ENCODE results near the gene HOXC6. TPM values are rescaled to one million over a fixed set of nuclear protein-coding genes. Genes with fewer than 3 reads are reported as not detected.
A peak's percentile ranks its signal among the peaks of the same experiment; 100 is the strongest.

Gene HOXC6
- total and polyA plus RNA-seq, 4 donors = 6.6 to 114 (median 60.4) TPM

DNA sequence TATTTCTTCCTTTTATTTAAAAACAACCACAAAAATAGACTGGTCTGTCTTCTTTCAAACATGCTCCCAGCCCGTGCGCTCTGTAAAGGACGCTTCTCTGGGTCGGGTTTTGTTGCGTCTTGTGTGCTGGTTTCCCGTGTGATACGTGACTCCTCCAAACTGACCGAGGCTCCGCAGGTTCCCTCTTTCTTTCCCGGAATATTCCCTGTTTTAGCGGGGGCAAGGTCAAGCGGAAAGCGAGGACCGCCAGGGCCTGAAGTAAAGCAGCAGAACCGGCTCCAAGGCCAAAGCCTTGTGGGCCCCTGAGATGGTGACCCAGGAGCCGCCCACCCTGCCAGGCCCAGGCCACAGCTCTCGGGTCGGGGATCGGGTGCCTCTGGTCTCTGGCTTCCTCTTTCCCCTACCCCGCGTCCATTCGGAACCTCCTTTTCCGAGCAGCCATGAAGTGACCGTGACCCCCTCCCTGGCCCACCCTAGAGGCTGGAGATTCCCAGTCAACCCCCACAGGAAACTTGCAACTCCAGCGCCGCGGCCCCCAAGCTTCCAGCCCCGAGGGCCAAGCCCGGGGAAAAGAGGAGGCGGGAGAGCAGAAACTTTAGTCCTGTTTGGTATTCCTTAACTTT lies 44.2 kb upstream of the HOXC6 start:
- Histone ChIP-seq H3K27me3 (ENCODE audit: control insufficient read depth, insufficient read depth, low read length) (peaks cover 89% of the 10 kb centered on the region), H3K36me3 (ENCODE audit: control insufficient read depth, insufficient read depth, low read length) (peaks cover 3% of the 10 kb centered on the region), H3K9me3 (ENCODE audit: control insufficient read depth, insufficient read depth, low read length) (no peaks in the 10 kb centered on the region), H3K4me1 (ENCODE audit: control insufficient read depth, insufficient read depth, low read length) (peaks cover 54% of the 10 kb centered on the region), H3K27ac (ENCODE audit: low read depth, low read length) (peak overlapping the region; percentile 99), H3K4me3 (ENCODE audit: low read depth, low read length) (peak overlapping the region; percentile 24)
- 13% methylated on average over 23 of the region's 30 CpGs for WGBS (ENCODE audit: insufficient coverage)
- no peak for DNase-seq (ENCODE audit: low read depth in 4 of 6, low spot score in 6 of 6)

DNA sequence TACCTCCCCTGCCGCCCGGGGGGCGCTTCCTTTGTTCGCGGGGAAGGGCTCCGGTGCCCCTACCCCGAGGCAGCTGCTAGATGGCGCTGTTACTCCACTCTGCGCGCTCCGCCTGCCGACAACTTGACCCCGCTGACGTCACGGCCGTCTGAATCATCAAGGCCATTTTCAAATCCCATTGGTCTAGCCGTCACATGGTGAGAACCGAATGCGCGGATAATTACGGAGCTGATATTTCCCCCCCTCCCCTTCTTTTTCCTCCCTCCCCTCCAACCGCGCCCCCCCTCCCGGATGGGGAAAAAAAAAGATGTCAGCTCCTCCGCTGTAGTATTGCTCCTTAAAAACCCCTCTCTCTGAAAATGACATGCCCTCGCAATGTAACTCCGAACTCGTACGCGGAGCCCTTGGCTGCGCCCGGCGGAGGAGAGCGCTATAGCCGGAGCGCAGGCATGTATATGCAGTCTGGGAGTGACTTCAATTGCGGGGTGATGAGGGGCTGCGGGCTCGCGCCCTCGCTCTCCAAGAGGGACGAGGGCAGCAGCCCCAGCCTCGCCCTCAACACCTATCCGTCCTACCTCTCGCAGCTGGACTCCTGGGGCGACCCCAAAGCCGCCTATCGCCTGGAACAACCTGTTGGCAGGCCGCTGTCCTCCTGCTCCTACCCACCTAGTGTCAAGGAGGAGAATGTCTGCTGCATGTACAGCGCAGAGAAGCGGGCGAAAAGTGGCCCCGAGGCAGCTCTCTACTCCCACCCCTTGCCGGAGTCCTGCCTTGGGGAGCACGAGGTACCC lies 43.1 kb upstream of the HOXC6 start, which contains the start of gene HOXC10:
TSS of gene HOXC10 (plus strand) at position 246 of the 791 bp plus-strand sequence. CDS start at position 360, 114 bp downstream.
- peaks cover 87% of the 10 kb centered on the region for H3K27me3 ChIP-seq (ENCODE audit: control insufficient read depth, insufficient read depth, low read length)
- peaks cover 3% of the 10 kb centered on the region for H3K36me3 ChIP-seq (ENCODE audit: control insufficient read depth, insufficient read depth, low read length)
- H3K9me3 ChIP-seq (ENCODE audit: control insufficient read depth, insufficient read depth, low read length) = no peaks in the 10 kb centered on the region
- peak within 1 kb of the TSS; percentile 99 for H3K27ac ChIP-seq (ENCODE audit: low read depth, low read length)
- H3K4me3 ChIP-seq (ENCODE audit: low read depth, low read length) = peak within 1 kb of the TSS; percentile 88
- 2% methylated on average over 47 of the region's 55 CpGs for WGBS (ENCODE audit: insufficient coverage)
- peaks cover 54% of the 10 kb centered on the region for H3K4me1 ChIP-seq (ENCODE audit: control insufficient read depth, insufficient read depth, low read length)
- peak in 5 of 6 donors; percentile 92 to 97 (median 95) for DNase-seq (ENCODE audit: low read depth in 4 of 6, low spot score in 6 of 6)

DNA sequence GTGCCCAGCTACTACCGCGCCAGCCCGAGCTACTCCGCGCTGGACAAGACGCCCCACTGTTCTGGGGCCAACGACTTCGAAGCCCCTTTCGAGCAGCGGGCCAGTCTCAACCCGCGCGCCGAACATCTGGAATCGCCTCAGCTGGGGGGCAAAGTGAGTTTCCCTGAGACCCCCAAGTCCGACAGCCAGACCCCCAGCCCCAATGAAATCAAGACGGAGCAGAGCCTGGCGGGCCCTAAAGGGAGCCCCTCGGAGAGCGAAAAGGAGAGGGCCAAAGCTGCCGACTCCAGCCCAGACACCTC lies 42.6 kb upstream of the HOXC6 start:
- no peaks in the 10 kb centered on the region for H3K9me3 ChIP-seq (ENCODE audit: control insufficient read depth, insufficient read depth, low read length)
- WGBS (ENCODE audit: insufficient coverage) = 2% methylated on average over 21 of the region's 21 CpGs
- peaks cover 56% of the 10 kb centered on the region for H3K4me1 ChIP-seq (ENCODE audit: control insufficient read depth, insufficient read depth, low read length)
- H3K27me3 ChIP-seq (ENCODE audit: control insufficient read depth, insufficient read depth, low read length) = peaks cover 88% of the 10 kb centered on the region
- H3K36me3 ChIP-seq (ENCODE audit: control insufficient read depth, insufficient read depth, low read length) = peaks cover 6% of the 10 kb centered on the region
- H3K27ac ChIP-seq (ENCODE audit: low read depth, low read length) = peak overlapping the region; percentile 99
- no peak for DNase-seq (ENCODE audit: low read depth in 4 of 6, low spot score in 6 of 6)
- peak overlapping the region; percentile 88 for H3K4me3 ChIP-seq (ENCODE audit: low read depth, low read length)

DNA sequence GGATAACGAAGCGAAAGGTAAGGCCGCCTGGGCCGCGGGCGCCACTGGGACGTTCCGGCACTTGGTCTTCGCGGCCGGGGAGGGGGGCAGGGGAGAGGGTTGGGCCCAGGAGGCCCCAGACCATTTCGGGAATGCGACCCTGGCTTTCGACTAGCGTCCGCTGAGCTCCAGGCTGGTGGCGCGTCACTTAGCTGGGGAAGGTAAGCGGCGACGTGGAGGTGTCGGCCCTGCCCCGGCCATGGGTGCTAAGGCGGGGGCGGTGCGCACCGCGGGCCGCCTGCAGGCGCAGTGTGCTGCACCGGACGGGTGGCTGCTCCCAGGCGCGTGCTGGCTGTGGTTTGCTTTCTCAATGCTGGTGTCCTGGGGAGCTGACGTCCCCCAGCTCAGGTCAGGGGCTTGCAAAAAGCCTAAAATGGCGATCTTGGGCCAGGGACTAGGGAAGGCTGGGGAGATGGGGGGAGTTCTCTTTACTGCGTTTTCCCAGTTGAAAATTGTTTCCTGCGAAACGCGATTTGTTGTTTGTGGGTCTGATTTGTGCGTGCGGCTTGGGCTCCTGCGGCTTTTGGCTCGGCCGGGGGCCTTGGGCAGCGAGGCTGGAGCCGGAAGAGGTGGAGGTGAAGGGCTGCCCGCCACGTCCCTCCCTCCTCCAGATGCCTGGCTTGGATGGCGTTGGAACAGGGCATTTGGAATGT lies 42.1 kb upstream of the HOXC6 start:
- Histone ChIP-seq H3K27ac (ENCODE audit: low read depth, low read length) (peak overlapping the region; percentile 99), H3K27me3 (ENCODE audit: control insufficient read depth, insufficient read depth, low read length) (peaks cover 88% of the 10 kb centered on the region), H3K4me3 (ENCODE audit: low read depth, low read length) (peak overlapping the region; percentile 88), H3K9me3 (ENCODE audit: control insufficient read depth, insufficient read depth, low read length) (no peaks in the 10 kb centered on the region), H3K36me3 (ENCODE audit: control insufficient read depth, insufficient read depth, low read length) (peaks cover 8% of the 10 kb centered on the region), H3K4me1 (ENCODE audit: control insufficient read depth, insufficient read depth, low read length) (peaks cover 56% of the 10 kb centered on the region)
- WGBS (ENCODE audit: insufficient coverage) = 7% methylated on average over 45 of the region's 50 CpGs
- DNase-seq (ENCODE audit: low read depth in 4 of 6, low spot score in 6 of 6) = no peak

DNA sequence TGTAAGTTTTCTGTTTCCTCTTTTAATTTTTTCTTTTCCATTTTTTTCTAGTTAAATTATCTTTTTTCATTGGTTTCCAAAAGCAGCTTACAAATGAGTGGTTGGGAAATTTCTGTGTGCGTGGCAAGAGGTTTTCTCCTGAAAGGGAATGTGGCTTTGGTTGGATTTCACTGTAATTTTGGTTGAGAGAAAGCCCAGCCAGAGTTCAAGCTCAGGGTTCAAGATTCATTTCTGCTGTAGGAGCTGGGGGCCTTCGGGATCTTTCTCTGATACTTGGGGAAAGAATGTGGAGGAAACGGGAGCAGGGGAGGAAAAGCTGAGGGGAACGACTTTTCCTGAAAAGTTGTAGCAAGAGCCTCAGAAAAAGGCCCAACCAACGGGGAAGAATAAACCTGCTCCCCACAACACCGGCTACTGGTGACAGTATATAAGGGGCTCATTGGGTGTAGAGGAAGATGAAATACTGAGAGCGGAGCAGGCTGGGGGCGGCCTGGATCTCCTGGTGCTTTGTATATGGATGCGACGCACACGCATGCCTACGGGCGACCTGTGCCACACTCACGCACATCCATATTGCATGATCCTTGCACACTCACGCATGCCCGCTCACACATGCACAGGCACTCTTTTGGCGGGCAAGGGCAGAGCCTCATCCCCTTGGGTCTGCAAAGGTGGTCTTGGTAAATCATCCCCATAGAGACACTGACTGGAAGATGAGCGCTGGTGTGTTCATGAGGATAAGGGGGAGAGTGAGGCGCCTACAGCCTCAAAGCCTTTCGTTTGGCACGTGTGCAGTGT lies 41.4 kb upstream of the HOXC6 start:
- WGBS (ENCODE audit: insufficient coverage) = 29% methylated on average over 15 of the region's 21 CpGs
- no peak for DNase-seq (ENCODE audit: low read depth in 4 of 6, low spot score in 6 of 6)
- Histone ChIP-seq H3K9me3 (ENCODE audit: control insufficient read depth, insufficient read depth, low read length) (no peaks in the 10 kb centered on the region), H3K27ac (ENCODE audit: low read depth, low read length) (peak overlapping the region; percentile 99), H3K4me3 (ENCODE audit: low read depth, low read length) (peak overlapping the region; percentile 88), H3K36me3 (ENCODE audit: control insufficient read depth, insufficient read depth, low read length) (peaks cover 8% of the 10 kb centered on the region), H3K4me1 (ENCODE audit: control insufficient read depth, insufficient read depth, low read length) (peaks cover 59% of the 10 kb centered on the region), H3K27me3 (ENCODE audit: control insufficient read depth, insufficient read depth, low read length) (peaks cover 85% of the 10 kb centered on the region)

DNA sequence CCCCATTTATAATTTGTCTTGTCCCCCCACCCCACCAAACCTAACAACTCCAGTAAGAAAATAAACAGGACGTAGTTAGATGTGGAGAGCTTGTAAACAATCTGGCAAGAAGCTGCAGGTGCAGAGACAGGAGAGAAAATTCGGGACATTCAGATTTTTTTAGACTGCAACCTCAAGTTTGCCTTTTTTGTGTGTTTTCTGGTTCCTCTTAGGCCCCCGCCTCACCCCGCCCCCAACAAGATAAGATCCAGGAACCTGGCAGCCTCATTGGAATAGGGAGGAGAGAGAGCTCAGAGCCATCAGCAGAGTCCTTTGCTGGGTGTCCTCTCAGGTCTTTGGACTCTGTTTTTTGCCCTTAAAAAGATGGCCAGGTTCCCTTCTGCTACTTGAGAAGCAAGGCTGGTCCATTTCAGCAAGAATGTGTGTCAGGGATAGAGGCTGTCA lies 40.4 kb upstream of the HOXC6 start:
- Histone ChIP-seq H3K36me3 (ENCODE audit: control insufficient read depth, insufficient read depth, low read length) (peaks cover 8% of the 10 kb centered on the region), H3K9me3 (ENCODE audit: control insufficient read depth, insufficient read depth, low read length) (no peaks in the 10 kb centered on the region), H3K4me3 (ENCODE audit: low read depth, low read length) (peak overlapping the region; percentile 88), H3K27ac (ENCODE audit: low read depth, low read length) (peak overlapping the region; percentile 99), H3K4me1 (ENCODE audit: control insufficient read depth, insufficient read depth, low read length) (peaks cover 63% of the 10 kb centered on the region), H3K27me3 (ENCODE audit: control insufficient read depth, insufficient read depth, low read length) (peaks cover 80% of the 10 kb centered on the region)
- DNase-seq (ENCODE audit: low read depth in 4 of 6, low spot score in 6 of 6) = no peak
- 29% methylated on average over 1 of the region's 4 CpGs for WGBS (ENCODE audit: insufficient coverage)

DNA sequence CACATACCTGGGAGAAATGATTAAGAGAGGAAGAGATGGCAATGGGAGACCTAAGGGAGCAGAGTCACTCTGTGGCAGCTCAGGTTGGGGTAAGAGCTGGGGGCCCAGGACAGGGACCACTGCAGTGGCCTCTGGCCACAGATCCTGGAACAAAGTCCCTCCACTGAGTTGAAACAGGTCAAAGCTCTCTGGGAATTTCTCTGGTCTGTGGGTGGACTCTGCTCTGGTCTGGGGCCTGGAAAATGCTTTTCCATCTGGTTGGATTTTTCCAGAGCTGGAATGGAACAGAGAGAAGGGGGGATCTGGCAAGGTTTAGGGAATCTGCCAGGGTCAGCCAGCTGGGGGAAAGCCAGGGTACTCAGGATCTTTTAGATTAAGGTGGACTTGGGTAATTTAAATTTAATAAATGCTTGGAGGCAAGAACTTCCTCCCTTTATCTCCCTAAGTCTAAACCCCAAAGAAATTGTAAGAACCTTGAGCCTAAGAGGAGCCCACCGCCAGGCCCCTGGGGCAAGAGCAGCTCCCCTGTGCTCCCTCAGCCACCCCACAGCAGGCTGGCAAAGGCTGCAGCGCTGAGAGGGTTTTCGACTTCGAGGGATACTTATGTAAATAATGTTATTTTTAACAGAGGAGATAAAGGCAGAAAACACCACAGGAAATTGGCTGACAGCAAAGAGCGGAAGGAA lies 39.6 kb upstream of the HOXC6 start:
- no peak for DNase-seq (ENCODE audit: low read depth in 4 of 6, low spot score in 6 of 6)
- H3K27ac ChIP-seq (ENCODE audit: low read depth, low read length) = peak overlapping the region; percentile 99
- H3K9me3 ChIP-seq (ENCODE audit: control insufficient read depth, insufficient read depth, low read length) = no peaks in the 10 kb centered on the region
- H3K27me3 ChIP-seq (ENCODE audit: control insufficient read depth, insufficient read depth, low read length) = peaks cover 78% of the 10 kb centered on the region
- peaks cover 70% of the 10 kb centered on the region for H3K4me1 ChIP-seq (ENCODE audit: control insufficient read depth, insufficient read depth, low read length)
- WGBS (ENCODE audit: insufficient coverage) = no CpG with 5 or more reads among the region's 5 CpGs
- peak overlapping the region; percentile 55 for H3K4me3 ChIP-seq (ENCODE audit: low read depth, low read length)
- peaks cover 8% of the 10 kb centered on the region for H3K36me3 ChIP-seq (ENCODE audit: control insufficient read depth, insufficient read depth, low read length)

DNA sequence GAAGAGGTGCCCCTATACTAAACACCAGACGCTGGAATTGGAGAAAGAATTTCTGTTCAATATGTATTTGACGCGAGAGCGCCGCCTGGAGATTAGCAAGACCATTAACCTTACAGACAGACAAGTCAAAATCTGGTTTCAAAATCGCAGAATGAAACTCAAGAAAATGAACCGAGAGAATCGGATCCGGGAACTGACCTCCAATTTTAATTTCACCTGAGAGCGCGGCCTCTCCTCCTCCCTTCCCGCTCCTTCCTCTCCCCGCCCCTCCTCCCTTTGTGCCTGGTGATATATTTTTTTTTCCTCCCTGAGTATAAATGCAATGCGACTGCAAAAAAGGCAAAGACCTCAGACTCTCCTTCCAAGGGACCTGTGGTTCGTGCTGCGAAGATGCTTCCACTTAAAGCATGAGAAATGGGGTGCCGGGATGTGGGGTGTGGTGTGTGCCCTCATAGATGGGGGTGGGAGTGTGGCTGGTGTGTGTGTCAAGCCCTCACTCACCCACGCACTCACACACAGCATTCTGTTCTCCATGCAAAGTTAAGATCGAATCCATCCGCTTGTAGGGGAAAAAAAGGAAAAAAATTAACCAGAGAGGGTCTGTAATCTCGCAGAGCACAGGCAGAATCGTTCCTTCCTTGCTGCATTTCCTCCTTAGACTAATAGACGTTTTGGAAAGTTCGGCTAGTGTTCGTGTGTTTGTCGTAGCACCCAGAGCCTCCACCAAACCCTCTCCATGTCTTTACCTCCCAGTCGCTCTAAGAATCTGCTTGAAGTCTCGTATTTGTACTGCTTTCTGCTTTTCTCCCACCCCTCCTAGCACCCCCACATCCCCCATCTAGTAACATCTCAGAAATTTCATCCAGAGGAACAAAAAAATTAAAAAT lies 38.8 kb upstream of the HOXC6 start:
- peaks cover 78% of the 10 kb centered on the region for H3K27me3 ChIP-seq (ENCODE audit: control insufficient read depth, insufficient read depth, low read length)
- H3K27ac ChIP-seq (ENCODE audit: low read depth, low read length) = peak overlapping the region; percentile 99
- peaks cover 9% of the 10 kb centered on the region for H3K36me3 ChIP-seq (ENCODE audit: control insufficient read depth, insufficient read depth, low read length)
- H3K4me3 ChIP-seq (ENCODE audit: low read depth, low read length) = peak overlapping the region; percentile 55
- H3K4me1 ChIP-seq (ENCODE audit: control insufficient read depth, insufficient read depth, low read length) = peaks cover 69% of the 10 kb centered on the region
- 13% methylated on average over 21 of the region's 28 CpGs for WGBS (ENCODE audit: insufficient coverage)
- peak in 2 of 6 donors; percentile 74 to 84 for DNase-seq (ENCODE audit: low read depth in 4 of 6, low spot score in 6 of 6)
- H3K9me3 ChIP-seq (ENCODE audit: control insufficient read depth, insufficient read depth, low read length) = no peaks in the 10 kb centered on the region

All from spinal cord (tissue), 10 donors.